Muscle of leg (tissue), 11 donors: ENCODE data around the gene APOA1. TPM values are rescaled to one million over a fixed set of nuclear protein-coding genes. Genes with fewer than 3 reads are reported as not detected.

Source experiments
- DNase-seq: peaks from one replicate; pipeline ENCODE4 v3.0.0; 2013
- H3K27ac ChIP-seq: one replicate; pipeline ENCODE4 v1.5.1; 2013; ENCODE audit warnings: mild to moderate bottlenecking, low read length, control low read depth
- H3K27me3 ChIP-seq: one replicate; pipeline ENCODE4 v1.6.1; 2013; ENCODE audit warnings: low read length; ENCODE audit not compliant: control insufficient read depth, insufficient read depth
- H3K36me3 ChIP-seq: one replicate; pipeline ENCODE4 v1.6.1; 2013; ENCODE audit warnings: low read length; ENCODE audit not compliant: control insufficient read depth, insufficient read depth
- H3K4me1 ChIP-seq: one replicate; pipeline ENCODE4 v1.6.1; 2013; ENCODE audit warnings: low read length; ENCODE audit not compliant: control insufficient read depth, insufficient read depth
- H3K4me3 ChIP-seq: one replicate; pipeline ENCODE4 v1.5.1; 2013; ENCODE audit warnings: low read length, control low read depth
- H3K9me3 ChIP-seq: replicated peaks from 2 replicates; pipeline ENCODE4 v1.6.1; 2013; ENCODE audit warnings: low read depth, low read length; ENCODE audit not compliant: control insufficient read depth
- WGBS: methylation state at CpG from one replicate; pipeline ENCODE4 v1.1.5; 2013; ENCODE audit warnings: missing lambda C conversion rate; ENCODE audit not compliant: insufficient coverage; 5-methylcytosine and 5-hydroxymethylcytosine counted together
- polyA plus RNA-seq, 8 donors: library from polyadenylated mRNA; unstranded; fragments of 120-200 nt; gene quantifications; one replicate each; pipeline versions ENCODE4 v1.2.1 to v1.2.3, GENCODE V29; 2013; ENCODE audit warnings: inconsistent platforms in 1 of 8, low replicate concordance in 1 of 8; ENCODE audit not compliant: insufficient read length in 8 of 8, insufficient read depth in 1 of 8
- total RNA-seq: library from RNA; stranded (reverse); fragments of 120-200 nt; gene quantifications from one replicate; pipeline ENCODE4 v1.2.4, GENCODE V29; 2013

APOA1 gene
- total and polyA plus RNA-seq, 9 donors = 1.4 to 230 (median 3.3) TPM

DNA sequence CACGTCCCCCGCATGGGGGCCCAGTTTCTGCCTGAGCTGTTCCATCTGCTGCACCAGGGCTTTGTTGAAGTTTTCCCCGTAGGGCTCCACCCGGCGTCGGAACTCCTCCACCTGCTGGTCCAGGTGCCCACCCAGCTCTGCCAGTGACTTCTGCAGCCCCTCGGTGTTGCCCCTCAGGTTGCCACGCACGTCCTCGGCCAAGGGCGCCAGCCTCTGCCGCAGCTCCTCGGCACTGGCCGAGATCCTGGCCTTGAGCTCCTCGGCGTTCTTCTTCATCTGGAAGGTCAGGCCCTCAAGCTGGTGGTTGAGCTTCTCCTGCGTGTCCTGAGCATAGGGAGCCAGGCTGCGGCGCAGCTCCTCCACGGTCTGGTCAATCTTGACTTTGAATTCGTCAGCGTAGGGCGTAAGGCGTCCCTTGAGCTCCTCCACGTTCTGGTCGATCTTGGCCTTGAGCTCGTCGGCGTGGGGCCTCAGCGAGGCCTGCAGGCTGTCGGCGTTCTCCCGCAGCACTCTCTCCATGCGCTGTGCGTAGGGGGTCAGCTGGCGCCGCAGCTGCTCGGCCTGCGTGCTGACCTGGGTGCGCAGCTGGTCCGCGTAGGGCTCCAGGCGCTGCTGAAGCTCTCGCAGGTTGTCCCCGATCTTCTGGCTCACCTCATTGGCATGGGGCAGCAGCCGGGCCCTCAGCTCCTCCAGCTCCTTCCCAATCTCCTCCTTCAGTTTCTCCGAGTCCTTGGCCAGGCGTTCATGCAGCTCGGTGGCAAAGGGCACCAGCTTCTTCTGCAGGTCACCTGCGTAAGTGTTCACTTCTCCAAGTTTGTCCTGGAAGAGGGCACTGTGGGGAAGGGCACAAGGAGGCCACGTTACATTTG is 16.1 kb downstream of the APOA1 start:
- H3K9me3 ChIP-seq = no peaks in the 10 kb centered on the region
- no peaks in the 10 kb centered on the region for H3K36me3 ChIP-seq
- H3K27me3 ChIP-seq = peaks cover 2% of the 10 kb centered on the region
- no peaks in the 10 kb centered on the region for H3K4me1 ChIP-seq
- H3K4me3 ChIP-seq = no peak overlapping the region
- no peak for DNase-seq
- H3K27ac ChIP-seq = no peak overlapping the region
- 89% methylated on average over 50 of the region's 51 CpGs for WGBS

DNA sequence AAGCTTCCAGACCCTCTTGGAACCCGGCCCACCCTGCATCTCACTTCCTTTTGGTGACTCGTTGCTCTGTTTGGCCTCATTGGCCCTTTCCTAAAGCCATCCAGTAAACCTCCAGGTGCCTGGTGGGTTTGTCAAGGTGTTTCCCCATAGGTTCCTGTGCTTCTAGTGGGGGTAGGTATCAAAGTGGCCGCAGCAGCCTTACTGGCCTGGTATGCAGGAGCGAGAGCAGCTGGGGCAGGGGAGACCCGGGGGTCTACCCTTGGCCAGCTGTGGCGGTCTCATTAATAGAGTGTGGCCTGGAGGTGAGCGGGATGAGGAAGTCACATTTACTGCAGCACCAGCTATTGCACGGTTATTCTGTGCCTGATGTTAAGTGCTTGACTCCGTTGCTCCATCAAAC is 18.4 kb downstream of the APOA1 start:
- no peak for DNase-seq
- Histone ChIP-seq H3K27ac (no peak overlapping the region), H3K36me3 (no peaks in the 10 kb centered on the region), H3K4me3 (no peak overlapping the region), H3K27me3 (peaks cover 2% of the 10 kb centered on the region), H3K9me3 (no peaks in the 10 kb centered on the region), H3K4me1 (no peaks in the 10 kb centered on the region)
- WGBS = 86% methylated on average over 8 of the region's 9 CpGs

DNA sequence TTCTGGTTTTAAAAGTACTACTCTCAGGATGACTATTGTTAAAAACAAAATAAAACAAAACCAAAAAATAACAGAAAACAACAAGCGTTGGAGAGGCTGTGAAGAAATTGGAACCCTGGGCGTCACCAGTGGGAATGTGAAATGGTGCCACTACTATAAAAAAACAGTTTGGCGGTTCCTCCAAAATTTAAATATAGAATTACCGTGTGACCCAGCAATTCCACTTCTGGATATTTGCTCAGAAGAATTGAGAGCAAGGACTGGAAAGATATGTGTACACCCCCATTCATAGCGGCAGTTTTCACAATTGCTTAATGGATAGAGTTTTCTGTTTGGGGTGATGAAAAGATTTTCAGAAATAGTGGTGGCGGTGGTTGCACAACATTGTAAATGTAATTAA is 22.9 kb downstream of the APOA1 start:
- Histone ChIP-seq H3K36me3 (no peaks in the 10 kb centered on the region), H3K4me3 (no peak overlapping the region), H3K9me3 (no peaks in the 10 kb centered on the region), H3K27ac (no peak overlapping the region), H3K4me1 (no peaks in the 10 kb centered on the region), H3K27me3 (peaks cover 5% of the 10 kb centered on the region)
- no CpG with 5 or more reads among the region's 6 CpGs for WGBS
- DNase-seq = no peak

DNA sequence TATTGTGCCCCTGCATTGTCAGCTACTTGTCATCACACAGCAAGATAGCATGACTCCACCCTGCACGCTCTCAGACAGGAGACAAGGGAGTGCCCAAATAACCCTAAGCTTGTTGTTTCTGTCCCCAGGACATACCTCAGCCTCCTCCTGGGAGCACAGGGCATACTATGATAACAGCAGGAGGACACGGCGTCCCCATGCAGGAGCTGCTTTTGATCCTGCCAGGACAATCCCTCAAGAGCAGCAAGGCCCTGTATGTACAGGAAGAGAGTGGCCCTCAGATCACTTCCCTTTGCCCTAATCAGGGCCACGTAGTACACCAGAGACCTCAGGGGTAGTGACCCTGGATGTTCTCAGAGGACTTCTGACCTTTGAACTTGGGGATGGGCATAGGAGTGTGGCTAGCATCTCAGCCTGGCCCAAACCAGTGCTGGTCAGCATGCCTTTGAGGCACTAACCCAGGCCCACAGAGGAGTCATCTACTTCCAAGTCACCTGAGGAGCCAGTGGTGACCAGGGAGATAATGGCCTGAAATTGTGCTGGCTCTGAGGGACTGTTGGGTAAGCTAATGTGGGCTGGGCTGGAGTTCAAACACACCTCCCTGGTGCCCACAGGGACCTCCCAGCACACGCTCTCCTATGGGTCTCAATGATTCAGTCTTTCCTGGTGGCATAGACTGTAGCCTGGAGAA is 23.5 kb downstream of the APOA1 start:
- Histone ChIP-seq H3K27ac (no peak overlapping the region), H3K4me1 (no peaks in the 10 kb centered on the region)
- no peak for DNase-seq

DNA sequence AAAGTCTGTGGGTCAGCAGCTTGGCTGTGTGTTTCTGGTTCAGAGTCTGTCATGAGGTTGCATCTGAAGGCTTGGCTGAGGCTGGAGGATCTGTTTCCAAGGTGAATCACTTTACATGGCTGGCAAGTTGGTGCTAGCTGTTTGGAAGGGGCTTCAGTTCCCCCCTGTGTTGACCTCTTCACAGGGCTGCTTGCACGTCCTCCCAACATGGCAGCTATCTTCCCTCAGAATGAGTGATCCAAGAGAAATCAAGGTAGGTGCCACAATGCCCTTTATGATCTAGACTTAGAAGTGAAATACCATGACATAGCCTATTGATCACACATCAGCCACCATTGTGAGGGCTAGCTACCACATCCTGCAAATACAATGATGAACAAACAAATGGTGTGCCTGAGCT is 24.3 kb downstream of the APOA1 start:
- no peaks in the 10 kb centered on the region for H3K4me1 ChIP-seq
- no peak overlapping the region for H3K4me3 ChIP-seq
- no peaks in the 10 kb centered on the region for H3K9me3 ChIP-seq
- 100% methylated on average over 1 of the region's 1 CpG for WGBS
- no peak overlapping the region for H3K27ac ChIP-seq
- H3K36me3 ChIP-seq = no peaks in the 10 kb centered on the region
- H3K27me3 ChIP-seq = peaks cover 5% of the 10 kb centered on the region
- DNase-seq = no peak

More for the DNA sequence above, 23.5 kb downstream of the APOA1 start:
- Histone ChIP-seq H3K36me3 (no peaks in the 10 kb centered on the region), H3K27me3 (peaks cover 5% of the 10 kb centered on the region), H3K9me3 (no peaks in the 10 kb centered on the region), H3K4me3 (no peak overlapping the region)
- 73% methylated on average over 4 of the region's 5 CpGs for WGBS

DNA sequence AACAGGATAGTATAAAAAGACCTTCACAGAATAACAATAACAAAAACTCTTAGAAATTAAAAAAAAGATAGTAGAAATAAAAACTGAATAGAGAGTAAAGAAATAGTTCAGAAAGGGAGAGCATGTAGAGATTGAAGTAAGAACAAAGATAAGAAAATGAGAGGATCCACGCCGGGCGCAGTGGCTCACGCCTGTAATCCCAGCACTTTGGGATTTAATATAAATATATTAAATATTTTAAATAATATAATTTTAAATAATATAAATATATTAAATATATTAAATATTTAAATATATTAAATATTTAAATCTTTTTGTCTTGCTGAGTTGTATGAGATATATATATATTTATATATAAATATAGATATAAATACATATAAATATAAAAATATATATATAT is 25.3 kb downstream of the APOA1 start:
- Histone ChIP-seq H3K27ac (no peak overlapping the region), H3K36me3 (no peaks in the 10 kb centered on the region), H3K9me3 (no peaks in the 10 kb centered on the region), H3K4me1 (no peaks in the 10 kb centered on the region), H3K4me3 (no peak overlapping the region), H3K27me3 (peaks cover 5% of the 10 kb centered on the region)
- DNase-seq = no peak
- no CpG with 5 or more reads among the region's 4 CpGs for WGBS

DNA sequence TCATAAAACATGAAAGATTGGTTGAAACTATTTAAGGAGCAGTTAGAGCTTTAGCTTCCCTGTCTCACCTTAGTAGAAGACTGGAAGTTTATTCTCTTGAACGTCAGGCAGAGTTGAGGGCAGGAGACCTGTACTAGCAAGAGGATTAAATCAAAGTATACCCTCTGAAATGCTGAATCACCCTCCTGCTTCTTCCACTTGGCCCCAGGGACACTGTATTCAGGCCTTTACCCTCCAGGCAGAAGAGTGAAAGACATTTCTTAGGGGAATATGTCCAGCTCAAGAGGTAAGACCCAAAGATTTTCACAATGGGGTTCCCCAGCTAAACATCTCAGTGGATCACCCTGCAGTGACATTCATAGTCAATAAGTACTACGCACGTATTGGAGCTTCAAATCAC is 26.2 kb downstream of the APOA1 start:
- DNase-seq = no peak
- 80% methylated on average over 1 of the region's 3 CpGs for whole genome bisulfite sequencing
- no peak overlapping the region for H3K27ac ChIP-seq
- no peak overlapping the region for H3K4me3 ChIP-seq
- H3K9me3 ChIP-seq = no peaks in the 10 kb centered on the region
- peaks cover 5% of the 10 kb centered on the region for H3K27me3 ChIP-seq
- no peaks in the 10 kb centered on the region for H3K4me1 ChIP-seq
- no peaks in the 10 kb centered on the region for H3K36me3 ChIP-seq

DNA sequence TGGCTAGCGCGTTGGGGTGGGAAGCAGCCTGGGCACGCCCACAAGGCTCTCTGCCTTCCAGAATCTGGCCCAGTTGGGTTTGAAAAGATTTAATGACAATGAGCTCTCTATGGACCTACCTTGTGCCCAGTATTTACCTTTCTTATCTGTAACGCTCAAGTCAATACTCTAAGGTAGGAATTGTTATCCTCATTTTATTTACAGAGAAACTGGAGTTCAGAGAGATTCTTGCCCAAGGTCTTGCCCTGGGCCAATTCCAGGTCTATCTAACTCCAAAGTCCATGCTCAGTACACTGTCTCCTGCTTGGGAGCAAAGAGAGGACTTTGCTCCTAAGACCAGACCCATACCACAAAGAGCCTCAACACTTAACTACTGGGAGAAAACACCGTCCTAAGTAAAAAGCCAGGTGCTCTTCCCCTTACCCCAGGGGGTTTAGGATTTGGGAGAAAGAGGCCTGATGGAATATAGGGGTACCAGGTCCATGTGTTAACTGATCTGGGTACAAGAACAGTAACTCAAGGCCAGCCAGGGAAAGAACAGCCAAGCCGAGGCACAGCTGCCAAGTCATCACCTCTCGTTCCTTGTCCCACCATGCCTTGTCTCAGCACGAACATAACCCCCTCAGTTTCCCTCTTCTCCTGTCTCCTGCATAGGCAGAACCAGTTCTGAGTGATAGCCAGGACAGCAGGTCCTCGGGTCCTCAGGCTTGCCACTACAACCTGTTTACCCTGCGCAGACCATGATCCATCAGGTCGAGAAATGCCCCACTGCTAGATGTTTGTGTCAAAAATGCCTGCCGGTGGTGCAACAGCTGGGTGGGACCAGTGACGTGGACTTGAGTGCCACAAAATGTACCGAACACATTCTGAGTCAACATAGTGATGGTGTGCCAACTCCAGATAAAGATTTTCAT is 28.9 kb downstream of the APOA1 start:
- H3K27ac ChIP-seq = no peak overlapping the region
- WGBS = 83% methylated on average over 4 of the region's 14 CpGs
- H3K4me1 ChIP-seq = no peaks in the 10 kb centered on the region
- H3K36me3 ChIP-seq = no peaks in the 10 kb centered on the region
- peaks cover 5% of the 10 kb centered on the region for H3K27me3 ChIP-seq
- no peak for DNase-seq
- H3K4me3 ChIP-seq = no peak overlapping the region
- H3K9me3 ChIP-seq = no peaks in the 10 kb centered on the region

DNA sequence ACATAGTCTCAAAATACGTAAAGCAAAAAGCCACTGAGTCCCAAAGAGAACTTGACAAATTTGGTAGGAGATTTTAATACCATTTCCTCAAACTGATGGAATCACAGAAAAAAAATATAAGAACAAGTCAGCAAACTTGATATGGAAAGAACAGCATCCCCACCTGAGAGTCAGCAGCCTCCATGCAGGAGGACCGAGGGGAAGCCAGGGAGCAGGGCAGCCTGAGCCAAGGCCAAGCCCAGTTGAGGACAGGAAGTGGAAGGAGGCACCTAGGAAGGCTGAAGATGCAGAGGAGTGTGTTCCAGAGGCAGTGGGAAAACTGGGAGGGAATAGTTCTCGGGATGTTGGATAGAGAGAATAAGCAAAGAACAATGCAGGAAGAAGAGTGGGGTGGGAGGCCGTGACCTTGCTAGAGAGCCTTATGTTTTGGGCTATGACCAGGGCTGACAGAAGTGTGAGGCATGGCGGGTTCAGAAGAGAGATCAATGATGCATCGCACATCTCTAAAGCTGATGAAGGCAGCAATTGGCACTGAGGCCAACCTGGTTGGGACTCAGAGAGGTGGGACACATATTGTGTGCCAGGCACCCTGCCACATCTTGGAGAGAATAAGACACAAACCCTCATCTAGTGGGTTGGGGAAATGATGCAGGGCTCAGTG is 29.7 kb downstream of the APOA1 start:
- Histone ChIP-seq H3K27ac (no peak overlapping the region), H3K9me3 (no peaks in the 10 kb centered on the region), H3K4me1 (no peaks in the 10 kb centered on the region), H3K36me3 (no peaks in the 10 kb centered on the region), H3K27me3 (no peaks in the 10 kb centered on the region), H3K4me3 (no peak overlapping the region)
- 83% methylated on average over 4 of the region's 6 CpGs for WGBS
- DNase-seq = no peak
